Endothelial cell of umbilical vein (primary cell): Measurements from ENCODE around the gene RHD. TPM values are rescaled to one million over a fixed set of nuclear protein-coding genes. Genes with fewer than 3 reads are reported as not detected.

Experiments
- BruUV-seq: library from RNA; stranded (reverse); fragments of 400-500 nt; replicated peaks from 2 replicates; lab custom pipeline; 2021; lab: Mats Ljungman, UMichigan
- CTCF ChIA-PET: fragments of 300-600, 350-600 bp; sonication (Branson Sonifier 250); formaldehyde crosslinking; loops from one replicate; lab custom pipeline; 2021; ENCODE audit warnings: antibody characterized with exemption, inconsistent platforms; lab: Charles Lee
- POLR2A ChIA-PET: fragments of 300-600, 350-600 bp; sonication (Branson Sonifier 250); formaldehyde crosslinking; loops from one replicate; lab custom pipeline; 2021; ENCODE audit warnings: antibody characterized with exemption, inconsistent platforms; lab: Charles Lee
- DNase-seq: peaks from one replicate; pipeline ENCODE4 v3.0.0-alpha.2; 2011; ENCODE audit warnings: low read depth, low spot score
- FAIRE-seq: peaks from 2 replicates; lab custom pipeline; 2011; peaks lifted over from hg19 to GRCh38; lab: Jason Lieb, UNC
- H2AFZ ChIP-seq: 2 replicates; pipeline ENCODE4 v1.6.0; 2012; ENCODE audit warnings: low read depth, low read length, control low read depth, inconsistent platforms
- H3K27ac ChIP-seq: 2 replicates; pipeline ENCODE4 v1.5.1; 2011; ENCODE audit warnings: low read depth, mild to moderate bottlenecking, control low read depth, low read length, moderate library complexity; ENCODE audit not compliant: insufficient read depth
- H3K27me3 ChIP-seq, 2 experiments: 2 replicates each; pipeline versions ENCODE4 v1.6.0 to v1.6.1; 2011; ENCODE audit warnings: low read length in 2 of 2, mixed read lengths in 1 of 2; ENCODE audit not compliant: control insufficient read depth in 2 of 2, insufficient read depth in 2 of 2
- H3K36me3 ChIP-seq, 2 experiments: 2 replicates in 1 of 2; 3 replicates in 1 of 2; pipeline ENCODE4 v1.5.1; 2011; ENCODE audit warnings: low read length in 2 of 2, mild to moderate bottlenecking in 1 of 2, moderate library complexity in 1 of 2; ENCODE audit not compliant: control insufficient read depth in 2 of 2, insufficient read depth in 2 of 2; ENCODE audit errors: extremely low read depth in 1 of 2
- H3K4me1 ChIP-seq: 3 replicates; pipeline ENCODE4 v1.5.1; 2011; ENCODE audit warnings: mild to moderate bottlenecking, low read length; ENCODE audit not compliant: control insufficient read depth, insufficient read depth; ENCODE audit errors: extremely low read depth
- H3K4me2 ChIP-seq: 2 replicates; pipeline ENCODE4 v1.6.1; 2011; ENCODE audit warnings: low read length, control low read depth, mixed read lengths; ENCODE audit not compliant: insufficient read depth
- H3K4me3 ChIP-seq, 3 experiments: fragments of 200-600 bp in 1 of 3; sonication (generic), shearing (Covaris generic) in 1 of 3; replicated peaks in 1 of 3; 2 replicates each; pipeline ENCODE4 v1.5.1; 2011 to 2016; ENCODE audit warnings: control low read depth in 3 of 3, low read length in 3 of 3, mild to moderate bottlenecking in 2 of 3, inconsistent platforms in 1 of 3, low read depth in 1 of 3, moderate library complexity in 1 of 3; ENCODE audit not compliant: insufficient read depth in 1 of 3
- H3K79me2 ChIP-seq: 2 replicates; pipeline ENCODE4 v1.6.0; 2012; ENCODE audit warnings: low read length, inconsistent platforms; ENCODE audit not compliant: control insufficient read depth, insufficient read depth
- H3K9ac ChIP-seq: replicated peaks from 2 replicates; pipeline ENCODE3; 2011; ENCODE audit warnings: low read length, control low read depth; ENCODE audit not compliant: insufficient read depth; ENCODE audit errors: extremely low read depth
- H3K9me1 ChIP-seq: replicated peaks from 3 replicates; pipeline ENCODE4 v1.6.0; 2011; ENCODE audit warnings: mild to moderate bottlenecking, low read length; ENCODE audit not compliant: control insufficient read depth, insufficient read depth; ENCODE audit errors: extremely low read depth
- H3K9me3 ChIP-seq: replicated peaks from 2 replicates; pipeline ENCODE4 v1.5.1; 2012; ENCODE audit warnings: low read length, inconsistent platforms; ENCODE audit not compliant: control insufficient read depth, insufficient read depth
- H4K20me1 ChIP-seq: replicated peaks from 2 replicates; pipeline ENCODE3; 2011; ENCODE audit warnings: mild to moderate bottlenecking, low read length; ENCODE audit not compliant: control insufficient read depth, insufficient read depth; ENCODE audit errors: extremely low read depth
- JUN ChIP-seq: IDR thresholded peaks from 2 replicates; pipeline ENCODE4 v1.6.1; 2011; ENCODE audit warnings: borderline replicate concordance, low read depth; ENCODE audit not compliant: insufficient read length, insufficient read depth
- POLR2A ChIP-seq: IDR thresholded peaks from 2 replicates; pipeline ENCODE4 v1.6.1; 2012; ENCODE audit warnings: low read depth, mild to moderate bottlenecking, control low read depth, low read length
- POLR2AphosphoS5 ChIP-seq: IDR thresholded peaks from 2 replicates; pipeline ENCODE4 v1.6.1; 2012; ENCODE audit warnings: low read depth, mild to moderate bottlenecking, control low read depth, low read length, moderate library complexity; ENCODE audit not compliant: insufficient read depth
- dilution Hi-C: fragments of 300-500 bp; cut with MboI; formaldehyde crosslinking; loops from one replicate; pipeline ENCODE4 v1.15.0; 2019; ENCODE audit warnings: low sequenced_read_pairs; ENCODE audit not compliant: extremely low pct_ligation_motif_present
- intact Hi-C: fragments of 100-400 bp; cut with micrococcal nuclease; formaldehyde crosslinking; loops from one replicate; pipeline ENCODE4 v1.10.0; 2022
- polyA plus RNA-seq, 4 experiments: library from polyadenylated mRNA; depleted of rRNA in 3 of 4; stranded (reverse) in 3 of 4; unstranded in 1 of 4; fragments of >200 nt; gene quantifications; 2 replicates each; pipeline versions ENCODE4 v1.2.1 to v1.2.3, GENCODE V29; 2011 to 2012; ENCODE audit warnings: missing spikeins in 1 of 4
- total RNA-seq: library from RNA; stranded (reverse); gene quantifications from 2 replicates; pipeline ENCODE4 v1.2.3, GENCODE V29; 2021

Gene RHD
- total and polyA plus RNA-seq, 2 donors (not counting 3 experiments of a cell fraction or from before 2014, with no cell fraction given), result not detected

DNA sequence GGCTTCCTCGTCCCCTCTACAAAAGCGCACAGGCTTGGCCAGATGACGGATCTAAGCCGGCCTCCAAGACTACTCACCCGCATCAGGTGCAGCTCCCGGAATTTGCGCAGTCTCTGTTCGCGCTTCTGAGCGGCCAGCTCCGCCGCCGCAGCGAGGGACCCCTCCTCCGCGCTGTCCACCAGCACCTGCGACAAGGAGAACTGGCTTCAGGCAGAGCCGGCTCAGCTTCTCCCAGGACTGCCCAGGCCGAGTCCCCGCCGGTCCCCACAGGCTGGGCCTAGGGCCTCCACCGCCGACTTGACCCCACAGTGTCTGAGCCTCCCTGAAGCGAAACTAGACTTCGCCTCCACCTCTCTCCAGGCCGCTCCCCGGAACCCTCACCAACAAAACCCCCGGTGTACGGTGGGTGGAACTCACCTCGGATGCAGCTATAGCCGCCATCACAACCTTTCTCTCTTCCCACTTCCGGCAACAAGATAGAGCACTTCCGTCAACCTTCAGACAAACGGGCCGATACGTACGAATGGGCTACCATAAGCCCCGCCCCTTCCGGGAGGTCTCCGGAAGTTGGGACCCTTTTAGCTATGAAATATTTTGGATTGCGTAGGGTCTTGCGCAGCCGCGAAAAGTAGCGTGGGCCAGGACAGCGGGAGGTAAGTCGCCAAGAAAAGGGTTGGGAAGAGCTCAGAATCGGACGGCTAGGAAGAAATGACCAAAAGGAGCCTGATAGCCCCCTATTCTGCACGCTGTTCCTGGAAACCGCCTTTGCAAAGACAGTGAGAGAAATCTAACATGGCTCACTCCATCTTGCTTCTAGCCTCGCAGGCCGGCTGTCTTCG lies 40.1 kb upstream of the RHD start, which contains the start of gene SYF2:
SYF2 (minus strand) TSS at position 476 of the 839 bp plus-strand sequence; CDS start at position 441, 35 bp downstream.
- Histone ChIP-seq H3K27me3 (no peaks in the 10 kb centered on the region), H3K4me3 (peak within 1 kb of the TSS; percentile 64 to 88 (median 87)), H3K4me1 (peaks cover 26% of the 10 kb centered on the region), H2AFZ (peak within 1 kb of the TSS; percentile 45), H4K20me1 (no peaks in the 10 kb centered on the region), H3K9me1 (no peaks in the 10 kb centered on the region), H3K36me3 (peaks cover 7 to 10% of the 10 kb centered on the region in 2 experiments), H3K4me2 (peak within 1 kb of the TSS; percentile 77), H3K79me2 (peaks cover 20% of the 10 kb centered on the region), H3K9ac (peak within 1 kb of the TSS; percentile 79), H3K27ac (peak within 1 kb of the TSS; percentile 60), H3K9me3 (no peaks in the 10 kb centered on the region)
- ChIA-PET CTCF (interaction anchor here (1.0 to 2.1 kb wide), 4 partner anchors 10 to 26 kb away, joined by 3 to 8 read pairs (median 4); partner anchors contain the start of gene RSRP1), POLR2A (interaction anchor here (0.7 to 2.5 kb wide), 4 partner anchors 8 to 15 kb away, joined by 3 to 28 read pairs (median 4); partner anchors contain the start of gene RSRP1)
- DNase-seq (peak; percentile 89), FAIRE-seq (peak; percentile 99)
- BruUV-seq, result TSS peak; percentile 70
- dilution Hi-C loops, result no loop called here
- intact Hi-C loops, result loop anchor here (1.0 to 10.0 kb wide), 4 partner anchors 15 to 590 kb away; partner anchors contain the start of genes MACO1, RSRP1, SELENON and SRRM1
- TF ChIP-seq JUN, result no peak
- peak; percentile 62 for TF ChIP-seq POLR2AphosphoS5
- TF ChIP-seq POLR2A, result peak; percentile 57
